ENCODE measurements around the gene CHRNB1. TPM values are rescaled to one million over a fixed set of nuclear protein-coding genes. Genes with fewer than 3 reads are reported as not detected.

CHRNB1 gene
- total RNA-seq, 1 donor from 2014 or later, result 11.7 TPM

- no peaks in the 10 kb centered on the region for H3K36me3 ChIP-seq (ENCODE audit: insufficient read depth, low read length)
- Mint-ChIP-seq H3K36me3 (ENCODE audit: low read depth, unreplicated experiment) (peaks cover 20% of the 10 kb centered on the region), H3K27ac (ENCODE audit: unreplicated experiment) (peak overlapping the region; percentile 12), H3K9me3 (ENCODE audit: unreplicated experiment) (no peaks in the 10 kb centered on the region), H3K4me3 (ENCODE audit: unreplicated experiment) (peak overlapping the region; percentile 5), H3K4me1 (ENCODE audit: low read depth, unreplicated experiment) (no peaks in the 10 kb centered on the region), H3K27me3 (ENCODE audit: low read depth, unreplicated experiment) (no peaks in the 10 kb centered on the region)
- TF ChIP-seq CTCF (IDR thresholded peaks at IDR 0.05; ENCODE audit: insufficient read depth, low read depth, low read length) (no peak), EZH2 (IDR thresholded peaks at IDR 0.05; ENCODE audit: insufficient read depth, low read length) (no peak)
- no peak overlapping the region for H3K9ac ChIP-seq (ENCODE audit: low read length)
- H3K4me3 ChIP-seq (ENCODE audit: insufficient read depth, low read depth, low read length), result no peak overlapping the region
- no peak overlapping the region for H2AFZ ChIP-seq (ENCODE audit: low read depth, low read length)
- peaks cover 1% of the 10 kb centered on the region for H3K4me1 ChIP-seq (ENCODE audit: insufficient read depth, low read length)
- H3K27ac ChIP-seq (ENCODE audit: low read depth, low read length), result no peak overlapping the region
- H3K27me3 ChIP-seq (ENCODE audit: insufficient read depth, low read length), result no peaks in the 10 kb centered on the region
- no peak overlapping the region for H3K4me2 ChIP-seq (ENCODE audit: low read length)
- H3K9me3 ChIP-seq (ENCODE audit: insufficient read depth, low read depth, low read length), result no peaks in the 10 kb centered on the region
- peaks cover 19% of the 10 kb centered on the region for H4K20me1 ChIP-seq (ENCODE audit: insufficient read depth, low read length)
- H3K79me2 ChIP-seq (ENCODE audit: insufficient read depth, low read length), result no peaks in the 10 kb centered on the region
- no peak for DNase-seq (ENCODE audit: low read depth)
- no peak for FAIRE-seq
These were observed 26.2 kb upstream of the CHRNB1 start for GRCh38 chr17:7418472-7419152.

- Mint-ChIP-seq H3K4me3 (ENCODE audit: unreplicated experiment) (peak within 1 kb of the TSS; percentile 54), H3K4me1 (ENCODE audit: low read depth, unreplicated experiment) (no peaks in the 10 kb centered on the region), H3K27me3 (ENCODE audit: low read depth, unreplicated experiment) (no peaks in the 10 kb centered on the region), H3K9me3 (ENCODE audit: unreplicated experiment) (no peaks in the 10 kb centered on the region), H3K27ac (ENCODE audit: unreplicated experiment) (peak within 1 kb of the TSS; percentile 38), H3K36me3 (ENCODE audit: low read depth, unreplicated experiment) (peaks cover 20% of the 10 kb centered on the region)
- DNase-seq (ENCODE audit: low read depth), result no peak
- FAIRE-seq, result no peak
- H3K9ac ChIP-seq (ENCODE audit: low read length), result no peak within 1 kb of the TSS
- no peaks in the 10 kb centered on the region for H3K36me3 ChIP-seq (ENCODE audit: insufficient read depth, low read length)
- H3K27me3 ChIP-seq (ENCODE audit: insufficient read depth, low read length), result no peaks in the 10 kb centered on the region
- no peaks in the 10 kb centered on the region for H3K4me1 ChIP-seq (ENCODE audit: insufficient read depth, low read length)
- no peak within 1 kb of the TSS for H3K27ac ChIP-seq (ENCODE audit: low read depth, low read length)
- no peak within 1 kb of the TSS for H3K4me3 ChIP-seq (ENCODE audit: insufficient read depth, low read depth, low read length)
- H3K79me2 ChIP-seq (ENCODE audit: insufficient read depth, low read length), result no peaks in the 10 kb centered on the region
- H2AFZ ChIP-seq (ENCODE audit: low read depth, low read length), result no peak within 1 kb of the TSS
- H3K9me3 ChIP-seq (ENCODE audit: insufficient read depth, low read depth, low read length), result no peaks in the 10 kb centered on the region
- H4K20me1 ChIP-seq (ENCODE audit: insufficient read depth, low read length), result peaks cover 19% of the 10 kb centered on the region
- no peak within 1 kb of the TSS for H3K4me2 ChIP-seq (ENCODE audit: low read length)
- TF ChIP-seq EZH2 (IDR thresholded peaks at IDR 0.05; ENCODE audit: insufficient read depth, low read length), result no peak
- no peak for TF ChIP-seq CTCF (IDR thresholded peaks at IDR 0.05; ENCODE audit: insufficient read depth, low read depth, low read length)
These were observed 24.8 kb upstream of the CHRNB1 start, which contains the start of gene SPEM1 for GRCh38 chr17:7419819-7420610. Gene SPEM1, plus strand, starts transcription at chr17:7420324. Its CDS starts 61 bp downstream, at chr17:7420385.
